BLaER1 treated with 17β-estradiol and CSF1 and Interleukin-3, amounts not matched to agents 10 nM and 100 nM (cell line): ENCODE results near the gene ATXN10.

Source experiments
- H3K27ac ChIP-seq, 11 experiments: shearing (Covaris generic); formaldehyde crosslinking; 2 replicates each; pipeline ENCODE4 v1.8.1; 2022
- H3K27me3 ChIP-seq, 11 experiments: shearing (Covaris generic); formaldehyde crosslinking; 2 replicates each; pipeline ENCODE4 v1.8.1; 2022
- H3K36me3 ChIP-seq, 11 experiments: shearing (Covaris generic); formaldehyde crosslinking; 2 replicates each; pipeline ENCODE4 v1.8.1; 2022
- H3K4me1 ChIP-seq, 10 experiments: shearing (Covaris generic); formaldehyde crosslinking; 2 replicates each; pipeline ENCODE4 v1.8.1; 2022
- H3K4me2 ChIP-seq, 11 experiments: shearing (Covaris generic); formaldehyde crosslinking; 2 replicates each; pipeline ENCODE4 v1.8.1; 2022
- H3K4me3 ChIP-seq, 10 experiments: shearing (Covaris generic); formaldehyde crosslinking; 2 replicates each; pipeline ENCODE4 v1.8.1; 2022
- H3K9ac ChIP-seq, 11 experiments: shearing (Covaris generic); formaldehyde crosslinking; 2 replicates each; pipeline ENCODE4 v1.8.1; 2022
- H3K9me3 ChIP-seq, 11 experiments: shearing (Covaris generic); formaldehyde crosslinking; replicated peaks in 1 of 11; 2 replicates each; pipeline ENCODE4 v1.8.1; 2022
- H4K20me1 ChIP-seq, 11 experiments: shearing (Covaris generic); formaldehyde crosslinking; 2 replicates each; pipeline ENCODE4 v1.8.1; 2022
- Cebpa-rat ChIP-seq, 11 experiments: shearing (Covaris generic); IDR thresholded peaks; 2 replicates each; pipeline ENCODE4 v1.8.1; 2022

The ATXN10 gene

DNA sequence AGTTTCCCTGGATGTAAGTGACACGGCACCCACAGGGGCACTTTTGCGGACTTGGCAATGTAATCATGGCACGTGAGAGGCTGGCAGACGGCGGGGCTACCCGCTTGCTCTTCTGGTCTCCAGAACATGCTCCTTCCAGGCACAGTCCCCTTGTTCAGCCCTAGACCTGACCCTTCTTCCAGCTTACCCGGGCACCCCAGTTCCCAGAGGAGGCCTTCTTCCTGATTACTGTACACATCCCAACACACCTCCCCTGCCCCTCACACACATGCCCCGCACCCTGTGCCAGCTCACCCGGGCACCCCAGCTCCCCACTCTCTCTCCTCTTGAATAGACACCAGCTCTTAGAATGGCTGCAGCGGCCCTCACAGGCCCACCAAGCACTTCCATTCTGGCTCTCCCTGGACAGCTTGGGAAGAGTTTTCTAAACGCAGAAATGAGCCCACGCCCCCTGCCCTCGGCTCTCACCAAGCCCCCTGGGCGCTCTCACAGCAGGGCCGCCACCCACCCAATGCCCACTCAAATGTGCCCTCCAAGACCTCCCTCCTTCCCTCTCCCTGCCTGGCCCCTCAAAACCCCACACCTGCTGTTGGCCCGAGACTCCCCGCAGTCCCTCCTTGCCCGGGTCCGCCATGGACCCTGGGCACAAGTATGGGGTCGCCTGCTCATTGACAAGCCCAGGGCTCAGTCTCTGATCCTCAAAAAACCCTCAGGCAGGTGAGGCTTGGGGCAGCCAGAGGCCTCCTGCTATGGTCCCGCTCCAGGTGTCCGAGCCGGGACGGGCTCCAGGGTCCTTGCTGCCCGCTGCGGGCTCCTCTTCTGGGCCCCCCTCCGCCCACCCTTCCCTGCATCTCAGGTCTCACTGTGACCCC lies 216.8 kb downstream of the ATXN10 start:
- H3K27ac ChIP-seq, result no peak overlapping the region
- H3K4me1 ChIP-seq, result peaks cover 12 to 39% (median 25%) of the 10 kb centered on the region in 10 experiments
- H3K4me2 ChIP-seq, result 0 out of 22 replicates have a peak overlapping the region, but pooled peaks of 1 of the 11 experiments have one; percentile 15

DNA sequence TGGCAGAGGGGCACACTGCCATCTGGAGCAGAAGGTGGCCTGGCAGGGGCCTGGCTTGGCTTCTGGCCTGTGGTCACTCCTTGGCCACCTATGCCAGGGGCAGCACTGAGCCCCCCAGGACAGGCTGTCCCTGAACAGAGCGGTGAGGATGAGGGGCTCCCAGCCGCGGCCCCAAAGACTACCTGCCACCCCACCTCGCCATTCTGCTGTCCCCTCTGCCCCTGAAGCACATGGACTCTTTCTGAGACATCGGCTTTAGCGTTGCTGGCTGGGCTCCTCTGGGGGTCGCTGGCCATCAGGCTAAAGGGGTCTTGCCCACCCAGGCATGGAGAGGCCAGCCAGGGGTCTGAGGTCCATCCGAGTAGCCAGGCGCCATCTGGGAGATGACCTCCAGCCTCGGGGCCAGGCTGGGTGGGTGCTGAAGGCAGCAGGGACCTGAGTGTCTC lies 217.5 kb downstream of the ATXN10 start:
- Histone ChIP-seq H4K20me1 (peaks cover 0 to 70% (median 15%) of the 10 kb centered on the region in 11 experiments; a peak in 15 of 22 replicates), H3K36me3 (no peaks in the 10 kb centered on the region), H3K27ac (no peak overlapping the region), H3K9me3 (no peaks in the 10 kb centered on the region), H3K9ac (no peak overlapping the region), H3K4me2 (no peak overlapping the region), H3K4me1 (peaks cover 12 to 39% (median 25%) of the 10 kb centered on the region in 10 experiments), H3K4me3 (no peak overlapping the region), H3K27me3 (peaks cover 28 to 56% (median 40%) of the 10 kb centered on the region in 11 experiments)
- no peak for TF ChIP-seq Cebpa-rat (IDR thresholded peaks at IDR 0.05)

More for the DNA sequence above, 216.8 kb downstream of the ATXN10 start:
- Histone ChIP-seq H3K4me3 (no peak overlapping the region), H4K20me1 (peaks cover 0 to 76% (median 18%) of the 10 kb centered on the region in 11 experiments; a peak in 15 of 22 replicates), H3K9me3 (no peaks in the 10 kb centered on the region), H3K36me3 (no peaks in the 10 kb centered on the region), H3K27me3 (peaks cover 28 to 55% (median 42%) of the 10 kb centered on the region in 11 experiments), H3K9ac (no peak overlapping the region)
- no peak for TF ChIP-seq Cebpa-rat (IDR thresholded peaks at IDR 0.05)

DNA sequence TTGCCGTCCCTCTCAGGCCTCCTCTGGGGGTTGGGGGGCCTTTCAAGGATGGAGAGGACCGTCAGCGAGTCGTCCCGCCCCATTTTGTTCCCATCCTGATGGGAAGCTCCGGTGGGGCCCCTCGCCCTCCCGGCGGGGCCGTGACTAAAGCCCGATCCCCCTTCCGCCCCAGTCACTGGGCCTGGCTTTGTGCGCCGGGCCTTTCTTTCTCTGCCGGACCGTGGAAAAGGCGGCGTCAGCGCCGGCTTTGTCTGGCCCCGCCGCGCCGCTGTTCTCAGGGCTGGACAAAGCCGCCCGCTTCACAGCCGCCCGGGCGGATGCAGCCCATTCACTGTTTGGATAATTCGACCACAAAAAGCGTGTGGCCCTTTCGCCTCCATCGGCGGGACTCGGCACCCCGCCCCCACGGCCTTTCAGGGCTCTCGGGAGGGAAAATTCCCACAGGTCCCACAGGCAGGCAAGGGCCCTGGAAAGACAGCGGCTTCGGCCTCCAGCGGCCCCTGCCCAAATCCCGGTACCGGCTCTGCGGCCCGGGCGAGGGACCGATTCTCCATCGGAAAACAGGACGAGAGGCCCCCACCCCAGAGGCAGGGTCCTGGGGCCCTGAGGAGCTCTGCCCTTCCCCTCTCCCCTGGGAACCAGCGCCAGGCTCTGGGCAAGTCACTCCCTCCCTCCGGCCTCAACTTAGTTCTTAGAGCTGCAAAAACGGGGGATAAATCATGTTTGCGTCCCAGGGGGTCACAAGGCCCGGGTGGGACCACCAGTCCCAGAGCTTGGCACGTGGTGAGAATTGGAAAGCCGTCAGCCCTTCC lies 218.1 kb downstream of the ATXN10 start:
- peaks cover 12 to 33% (median 23%) of the 10 kb centered on the region in 10 experiments for H3K4me1 ChIP-seq

DNA sequence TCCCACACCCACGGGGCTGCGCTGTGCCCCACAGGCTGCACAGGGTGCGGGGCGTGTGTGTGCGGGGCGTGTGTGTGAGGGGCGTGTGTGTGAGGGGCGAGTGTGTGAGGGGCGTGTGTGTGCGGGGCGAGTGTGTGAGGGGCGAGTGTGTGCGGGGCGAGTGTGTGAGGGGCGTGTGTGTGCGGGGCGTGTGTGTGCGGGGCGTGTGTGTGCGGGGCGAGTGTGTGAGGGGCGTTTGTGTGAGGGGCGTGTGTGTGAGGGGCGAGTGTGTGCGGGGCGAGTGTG lies 218.7 kb downstream of the ATXN10 start:
- Histone ChIP-seq H3K9ac (no peak overlapping the region), H4K20me1 (peaks cover 0 to 58% (median 11%) of the 10 kb centered on the region in 11 experiments; a peak in 15 of 22 replicates), H3K27ac (no peak overlapping the region), H3K4me2 (no peak overlapping the region), H3K4me1 (peaks cover 12 to 27% (median 21%) of the 10 kb centered on the region in 10 experiments), H3K9me3 (no peaks in the 10 kb centered on the region), H3K27me3 (peaks cover 28 to 60% (median 43%) of the 10 kb centered on the region in 11 experiments), H3K4me3 (no peak overlapping the region), H3K36me3 (no peaks in the 10 kb centered on the region)
- TF ChIP-seq Cebpa-rat (IDR thresholded peaks at IDR 0.05), result no peak

More for the DNA sequence above, 218.1 kb downstream of the ATXN10 start:
- no peak for TF ChIP-seq Cebpa-rat (IDR thresholded peaks at IDR 0.05)
- Histone ChIP-seq H3K4me2 (no peak overlapping the region), H3K27me3 (peaks cover 28 to 59% (median 43%) of the 10 kb centered on the region in 11 experiments), H3K36me3 (no peaks in the 10 kb centered on the region), H3K27ac (no peak overlapping the region), H3K9ac (no peak overlapping the region), H4K20me1 (peaks cover 0 to 64% (median 12%) of the 10 kb centered on the region in 11 experiments; a peak in 15 of 22 replicates), H3K9me3 (no peaks in the 10 kb centered on the region), H3K4me3 (no peak overlapping the region)

DNA sequence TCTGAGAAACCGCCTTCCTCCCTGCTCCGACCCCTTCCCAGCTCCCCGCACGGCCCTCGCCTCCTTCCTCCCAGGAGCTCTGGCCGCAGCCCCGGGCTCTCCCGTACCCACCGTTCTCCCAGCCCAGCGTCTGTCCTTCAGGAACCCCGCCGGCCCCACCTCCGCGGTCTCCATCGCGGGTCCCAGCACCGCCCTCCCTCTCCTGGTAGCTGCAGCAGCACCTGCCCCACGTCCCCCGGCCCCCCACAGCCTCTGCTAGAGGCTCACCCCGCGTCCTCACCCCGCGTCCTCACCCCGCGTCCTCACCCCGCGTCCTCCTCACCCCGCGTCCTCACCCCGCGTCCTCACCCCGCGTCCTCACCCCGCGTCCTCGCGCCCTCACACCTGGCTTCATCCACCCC lies 219.4 kb downstream of the ATXN10 start:
- Histone ChIP-seq H3K9me3 (no peaks in the 10 kb centered on the region), H3K4me1 (peaks cover 12 to 30% (median 23%) of the 10 kb centered on the region in 10 experiments), H3K9ac (no peak overlapping the region), H4K20me1 (peaks cover 0 to 57% (median 11%) of the 10 kb centered on the region in 11 experiments; a peak in 15 of 22 replicates), H3K4me3 (no peak overlapping the region), H3K27ac (no peak overlapping the region), H3K27me3 (peaks cover 28 to 67% (median 46%) of the 10 kb centered on the region in 11 experiments), H3K4me2 (peak overlapping the region in 6 of 11 experiments; percentile 60 to 86 (median 75); a peak in 6 of 22 replicates), H3K36me3 (no peaks in the 10 kb centered on the region)
- no peak for TF ChIP-seq Cebpa-rat (IDR thresholded peaks at IDR 0.05)

DNA sequence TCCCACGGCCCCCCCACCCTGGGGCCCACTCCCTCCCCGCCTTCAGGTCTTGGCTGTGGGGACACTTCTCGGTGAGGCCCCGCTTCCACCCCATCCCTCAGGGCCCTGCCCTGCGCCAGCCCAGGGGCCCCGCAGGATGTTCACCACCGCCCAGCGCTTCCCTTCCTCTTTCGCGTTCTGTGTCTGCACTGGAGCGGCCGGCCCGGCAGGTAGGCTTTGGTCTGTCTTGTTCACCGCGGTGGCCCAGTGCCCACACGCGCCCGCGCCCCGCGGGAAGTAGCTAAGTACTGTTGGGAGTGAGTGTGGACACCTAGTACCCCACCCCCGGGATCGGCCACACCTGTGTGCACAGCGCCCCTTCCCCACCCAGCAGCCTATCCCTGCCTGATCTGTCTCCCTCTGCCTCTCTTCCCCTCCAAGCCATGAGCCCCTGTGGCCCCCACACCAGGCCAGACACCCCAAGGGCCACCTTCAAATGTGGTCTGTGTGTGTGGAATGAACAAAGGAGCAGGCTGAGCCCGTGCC lies 219.9 kb downstream of the ATXN10 start:
- TF ChIP-seq Cebpa-rat (IDR thresholded peaks at IDR 0.05), result no peak

DNA sequence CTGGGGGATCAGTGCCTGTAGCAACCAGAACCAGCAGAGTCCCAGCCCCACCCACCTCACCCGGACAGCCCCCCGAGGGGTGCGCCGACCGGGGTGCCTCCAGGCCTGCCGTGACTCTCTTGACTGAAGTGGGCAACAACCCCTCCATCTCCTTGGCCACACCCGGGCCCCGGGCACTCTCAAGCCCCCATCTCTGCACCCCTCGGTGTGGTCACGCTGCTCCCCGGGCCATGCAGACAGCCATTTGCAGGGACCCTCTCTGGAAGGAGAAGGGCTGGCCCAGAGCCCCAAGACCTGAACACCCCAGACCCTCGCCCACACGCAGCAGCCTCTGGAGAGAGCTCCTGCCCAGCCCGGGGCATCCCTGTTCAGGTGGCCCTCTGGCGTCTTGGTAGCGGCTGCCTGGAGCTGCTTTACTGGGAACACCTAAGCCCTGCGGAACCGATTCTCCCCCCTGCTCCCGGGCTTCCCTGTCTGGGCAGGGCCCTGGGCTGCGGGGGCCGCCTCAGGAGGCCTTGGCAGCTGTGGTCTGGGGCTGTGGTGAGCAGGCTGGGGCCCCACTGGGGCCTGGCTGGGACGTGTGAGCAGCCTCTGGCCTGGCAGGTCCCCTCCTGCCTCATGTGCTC lies 220.5 kb downstream of the ATXN10 start:
- TF ChIP-seq Cebpa-rat (IDR thresholded peaks at IDR 0.05), result no peak
- Histone ChIP-seq H3K9me3 (no peaks in the 10 kb centered on the region), H3K27me3 (peaks cover 28 to 68% (median 46%) of the 10 kb centered on the region in 11 experiments), H3K9ac (peak overlapping the region in 1 of 11 experiments; percentile 41; a peak in 1 of 22 replicates), H3K36me3 (no peaks in the 10 kb centered on the region), H3K4me3 (no peak overlapping the region), H3K27ac (no peak overlapping the region), H4K20me1 (peaks cover 0 to 63% (median 11%) of the 10 kb centered on the region in 11 experiments; a peak in 15 of 22 replicates), H3K4me2 (peak overlapping the region; percentile 28 to 86 (median 72); a peak in 20 of 22 replicates), H3K4me1 (peaks cover 12 to 37% (median 30%) of the 10 kb centered on the region in 10 experiments)

More for the DNA sequence above, 219.9 kb downstream of the ATXN10 start:
- Histone ChIP-seq H3K36me3 (no peaks in the 10 kb centered on the region), H3K9ac (no peak overlapping the region), H3K4me1 (peaks cover 12 to 35% (median 28%) of the 10 kb centered on the region in 10 experiments), H4K20me1 (peaks cover 0 to 61% (median 11%) of the 10 kb centered on the region in 11 experiments; a peak in 15 of 22 replicates), H3K4me3 (no peak overlapping the region), H3K4me2 (peak overlapping the region in 10 of 11 experiments; percentile 37 to 86 (median 72); a peak in 20 of 22 replicates), H3K27me3 (peaks cover 28 to 68% (median 46%) of the 10 kb centered on the region in 11 experiments), H3K9me3 (no peaks in the 10 kb centered on the region), H3K27ac (no peak overlapping the region)
